ENCODE results near the gene SYK.

The SYK gene

DNA sequence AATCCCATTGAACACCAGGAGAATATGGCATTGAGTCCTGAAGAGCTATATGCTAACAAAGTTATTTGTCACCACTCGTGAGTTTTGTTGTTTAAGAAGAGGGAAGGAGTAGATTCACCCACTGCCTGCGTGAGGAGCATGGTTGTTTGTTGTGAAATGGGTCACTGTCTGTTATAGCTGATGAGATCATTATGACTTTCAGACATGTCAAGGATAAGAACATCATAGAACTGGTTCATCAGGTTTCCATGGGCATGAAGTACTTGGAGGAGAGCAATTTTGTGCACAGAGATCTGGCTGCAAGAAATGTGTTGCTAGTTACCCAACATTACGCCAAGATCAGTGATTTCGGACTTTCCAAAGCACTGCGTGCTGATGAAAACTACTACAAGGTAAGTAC is 76.9 kb downstream of the SYK start:
- Histone ChIP-seq H2AK5ac (ENCODE audit: low read length) (no peak overlapping the region), H3K79me2 (ENCODE audit: control insufficient read depth, insufficient read depth, low read length, poor library complexity) (no peaks in the 10 kb centered on the region), H3K14ac (ENCODE audit: low read length) (no peak overlapping the region), H3K4me3 (ENCODE audit: low read depth, low read length) (no peak overlapping the region), H3K23ac (ENCODE audit: low read length) (no peak overlapping the region), H3K18ac (ENCODE audit: low read length) (no peak overlapping the region), H3K4ac (ENCODE audit: low read depth, low read length) (no peak overlapping the region), H3K9ac (ENCODE audit: low read length) (no peak overlapping the region), H2AFZ (ENCODE audit: insufficient read depth, low read length, poor library complexity) (no peak overlapping the region), H4K12ac (ENCODE audit: low read depth, low read length) (no peak overlapping the region), H2BK12ac (ENCODE audit: low read length) (no peak overlapping the region), H3K27ac (ENCODE audit: low read depth, low read length) (no peak overlapping the region), H3K4me1 (ENCODE audit: control insufficient read depth in 1 of 2, insufficient read depth in 2 of 2, low read length in 2 of 2) (peaks cover 3 to 6% of the 10 kb centered on the region in 2 experiments), H2BK5ac (ENCODE audit: low read depth, low read length, poor library complexity) (no peak overlapping the region), H3K36me3 (ENCODE audit: control insufficient read depth in 1 of 2, insufficient read depth in 2 of 2, low read length in 2 of 2) (no peaks in the 10 kb centered on the region), H3K4me2 (ENCODE audit: low read length) (no peak overlapping the region), H3K9me3 (ENCODE audit: insufficient read depth, low read depth, low read length) (peaks cover 8% of the 10 kb centered on the region), H4K8ac (ENCODE audit: low read depth, low read length) (no peak overlapping the region), H3K79me1 (ENCODE audit: low read length) (no peaks in the 10 kb centered on the region), H4K91ac (ENCODE audit: low read depth, low read length) (no peak overlapping the region), H3K27me3 (ENCODE audit: insufficient read depth, low read length) (no peaks in the 10 kb centered on the region), H2BK120ac (ENCODE audit: insufficient read depth, low read length, poor library complexity) (no peak overlapping the region)
- no CpG with 5 or more reads among the region's 5 CpGs for WGBS (ENCODE audit: extremely low coverage, insufficient coverage, insufficient read length)
- DNase-seq = peak; percentile 84 to 95

DNA sequence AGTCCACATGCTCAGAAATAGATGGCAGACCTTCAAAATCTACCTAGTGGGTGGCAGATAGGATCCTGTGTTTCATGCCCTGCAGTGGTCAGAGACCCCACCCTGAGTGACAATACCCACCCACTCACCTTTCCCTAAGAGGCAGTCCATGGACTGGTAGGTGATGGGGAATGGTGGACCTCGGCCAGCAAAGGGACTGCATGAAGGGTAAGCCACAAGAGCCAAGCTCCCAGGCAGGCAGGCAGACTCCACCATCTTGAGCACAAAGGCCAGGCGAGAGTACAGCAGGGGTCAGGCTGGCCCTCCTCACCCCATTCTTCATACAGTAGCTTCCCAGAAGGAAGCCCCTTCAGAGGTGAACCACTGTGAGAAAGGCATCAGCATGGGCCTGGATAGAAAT is 78.4 kb downstream of the SYK start:
- Histone ChIP-seq H3K79me1 (ENCODE audit: low read length) (no peaks in the 10 kb centered on the region), H3K18ac (ENCODE audit: low read length) (no peak overlapping the region), H3K27ac (ENCODE audit: low read depth, low read length) (no peak overlapping the region), H3K4me3 (ENCODE audit: low read depth, low read length) (no peak overlapping the region), H4K91ac (ENCODE audit: low read depth, low read length) (no peak overlapping the region), H3K4me2 (ENCODE audit: low read length) (no peak overlapping the region), H4K12ac (ENCODE audit: low read depth, low read length) (no peak overlapping the region), H3K9me3 (ENCODE audit: insufficient read depth, low read depth, low read length) (peaks cover 9% of the 10 kb centered on the region), H3K14ac (ENCODE audit: low read length) (no peak overlapping the region), H3K4me1 (ENCODE audit: control insufficient read depth in 1 of 2, insufficient read depth in 2 of 2, low read length in 2 of 2) (peaks cover 3 to 6% of the 10 kb centered on the region in 2 experiments), H3K4ac (ENCODE audit: low read depth, low read length) (no peak overlapping the region), H3K23ac (ENCODE audit: low read length) (no peak overlapping the region), H4K8ac (ENCODE audit: low read depth, low read length) (no peak overlapping the region), H2BK5ac (ENCODE audit: low read depth, low read length, poor library complexity) (no peak overlapping the region), H2AFZ (ENCODE audit: insufficient read depth, low read length, poor library complexity) (no peak overlapping the region), H3K27me3 (ENCODE audit: insufficient read depth, low read length) (no peaks in the 10 kb centered on the region), H2BK12ac (ENCODE audit: low read length) (no peak overlapping the region), H2AK5ac (ENCODE audit: low read length) (no peak overlapping the region), H2BK120ac (ENCODE audit: insufficient read depth, low read length, poor library complexity) (no peak overlapping the region), H3K36me3 (ENCODE audit: control insufficient read depth in 1 of 2, insufficient read depth in 2 of 2, low read length in 2 of 2) (no peaks in the 10 kb centered on the region), H3K79me2 (ENCODE audit: control insufficient read depth, insufficient read depth, low read length, poor library complexity) (no peaks in the 10 kb centered on the region), H3K9ac (ENCODE audit: low read length) (no peak overlapping the region)
- no CpG with 5 or more reads among the region's 2 CpGs for WGBS (ENCODE audit: extremely low coverage, insufficient coverage, insufficient read length)
- no peak for DNase-seq

DNA sequence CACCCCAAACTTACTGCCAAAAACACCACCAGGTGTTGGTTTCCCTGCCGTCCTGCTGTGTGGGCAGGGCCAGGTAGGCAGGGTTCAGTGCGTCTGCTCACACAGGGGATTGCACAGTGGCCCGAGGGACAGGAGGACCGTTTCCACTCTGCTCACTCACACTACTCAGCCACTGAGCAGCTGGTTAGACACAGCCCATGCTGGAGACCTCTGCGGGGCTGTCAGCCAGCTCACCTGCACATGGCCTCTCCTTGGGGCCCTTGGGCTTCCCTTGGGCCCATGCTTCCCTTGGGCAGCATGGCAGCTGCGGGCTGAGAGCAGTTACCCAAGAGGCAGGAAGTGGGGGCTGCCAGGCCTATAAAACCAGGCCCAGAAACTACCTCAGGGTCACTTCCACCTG is 79.0 kb downstream of the SYK start:
- no peaks in the 10 kb centered on the region for H3K79me2 ChIP-seq (ENCODE audit: control insufficient read depth, insufficient read depth, low read length, poor library complexity)
- peaks cover 3 to 6% of the 10 kb centered on the region in 2 experiments for H3K4me1 ChIP-seq (ENCODE audit: control insufficient read depth in 1 of 2, insufficient read depth in 2 of 2, low read length in 2 of 2)
- H3K4me2 ChIP-seq (ENCODE audit: low read length) = no peak overlapping the region
- no peak overlapping the region for H3K4ac ChIP-seq (ENCODE audit: low read depth, low read length)
- no peak for DNase-seq
- no peak overlapping the region for H2BK5ac ChIP-seq (ENCODE audit: low read depth, low read length, poor library complexity)
- no peak overlapping the region for H3K18ac ChIP-seq (ENCODE audit: low read length)
- H2BK120ac ChIP-seq (ENCODE audit: insufficient read depth, low read length, poor library complexity) = no peak overlapping the region
- no peak overlapping the region for H4K12ac ChIP-seq (ENCODE audit: low read depth, low read length)
- H2BK12ac ChIP-seq (ENCODE audit: low read length) = no peak overlapping the region
- no peak overlapping the region for H3K27ac ChIP-seq (ENCODE audit: low read depth, low read length)
- H3K36me3 ChIP-seq (ENCODE audit: control insufficient read depth in 1 of 2, insufficient read depth in 2 of 2, low read length in 2 of 2) = no peaks in the 10 kb centered on the region
- no CpG with 5 or more reads among the region's 6 CpGs for WGBS (ENCODE audit: extremely low coverage, insufficient coverage, insufficient read length)
- H2AFZ ChIP-seq (ENCODE audit: insufficient read depth, low read length, poor library complexity) = no peak overlapping the region
- no peak overlapping the region for H4K8ac ChIP-seq (ENCODE audit: low read depth, low read length)
- no peak overlapping the region for H4K91ac ChIP-seq (ENCODE audit: low read depth, low read length)
- no peaks in the 10 kb centered on the region for H3K27me3 ChIP-seq (ENCODE audit: insufficient read depth, low read length)
- H3K9me3 ChIP-seq (ENCODE audit: insufficient read depth, low read depth, low read length) = peaks cover 9% of the 10 kb centered on the region
- no peak overlapping the region for H3K9ac ChIP-seq (ENCODE audit: low read length)
- no peaks in the 10 kb centered on the region for H3K79me1 ChIP-seq (ENCODE audit: low read length)
- H3K23ac ChIP-seq (ENCODE audit: low read length) = no peak overlapping the region
- no peak overlapping the region for H3K4me3 ChIP-seq (ENCODE audit: low read depth, low read length)
- H3K14ac ChIP-seq (ENCODE audit: low read length) = no peak overlapping the region
- no peak overlapping the region for H2AK5ac ChIP-seq (ENCODE audit: low read length)

DNA sequence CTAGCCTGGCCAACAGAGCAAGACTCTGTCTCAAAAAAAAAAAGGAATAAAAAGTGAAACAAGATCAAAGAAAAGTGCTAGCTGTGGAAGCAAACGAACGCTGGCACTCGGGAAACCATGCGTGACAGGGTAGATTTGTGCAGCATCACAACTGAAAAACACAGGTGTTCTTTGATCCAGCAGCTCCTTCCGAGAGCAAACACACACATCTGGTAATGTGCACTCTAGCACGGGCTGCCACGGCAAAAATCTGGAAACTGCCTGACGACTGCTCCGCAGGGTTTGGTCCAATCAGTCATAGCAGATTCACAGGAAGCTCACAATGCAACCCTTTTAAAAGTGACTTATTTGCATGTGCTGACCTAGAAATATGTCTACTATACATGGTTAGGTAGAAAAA is 80.0 kb downstream of the SYK start:
- no peak overlapping the region for H2BK120ac ChIP-seq (ENCODE audit: insufficient read depth, low read length, poor library complexity)
- H3K4me3 ChIP-seq (ENCODE audit: low read depth, low read length) = no peak overlapping the region
- no peaks in the 10 kb centered on the region for H3K79me1 ChIP-seq (ENCODE audit: low read length)
- no peak overlapping the region for H3K4me2 ChIP-seq (ENCODE audit: low read length)
- no peak overlapping the region for H3K27ac ChIP-seq (ENCODE audit: low read depth, low read length)
- peaks cover 9% of the 10 kb centered on the region for H3K9me3 ChIP-seq (ENCODE audit: insufficient read depth, low read depth, low read length)
- no peak overlapping the region for H2AK5ac ChIP-seq (ENCODE audit: low read length)
- no peak overlapping the region for H4K8ac ChIP-seq (ENCODE audit: low read depth, low read length)
- H3K36me3 ChIP-seq (ENCODE audit: control insufficient read depth in 1 of 2, insufficient read depth in 2 of 2, low read length in 2 of 2) = no peaks in the 10 kb centered on the region
- no peak overlapping the region for H4K91ac ChIP-seq (ENCODE audit: low read depth, low read length)
- no peak for DNase-seq
- H3K23ac ChIP-seq (ENCODE audit: low read length) = no peak overlapping the region
- no peak overlapping the region for H2BK5ac ChIP-seq (ENCODE audit: low read depth, low read length, poor library complexity)
- H2AFZ ChIP-seq (ENCODE audit: insufficient read depth, low read length, poor library complexity) = no peak overlapping the region
- no peak overlapping the region for H3K9ac ChIP-seq (ENCODE audit: low read length)
- WGBS (ENCODE audit: extremely low coverage, insufficient coverage, insufficient read length) = no CpG with 5 or more reads among the region's 9 CpGs
- H4K12ac ChIP-seq (ENCODE audit: low read depth, low read length) = no peak overlapping the region
- H3K18ac ChIP-seq (ENCODE audit: low read length) = no peak overlapping the region
- H3K4ac ChIP-seq (ENCODE audit: low read depth, low read length) = no peak overlapping the region
- peaks cover 3 to 6% of the 10 kb centered on the region in 2 experiments for H3K4me1 ChIP-seq (ENCODE audit: control insufficient read depth in 1 of 2, insufficient read depth in 2 of 2, low read length in 2 of 2)
- H3K27me3 ChIP-seq (ENCODE audit: insufficient read depth, low read length) = no peaks in the 10 kb centered on the region
- H2BK12ac ChIP-seq (ENCODE audit: low read length) = no peak overlapping the region
- no peak overlapping the region for H3K14ac ChIP-seq (ENCODE audit: low read length)
- H3K79me2 ChIP-seq (ENCODE audit: control insufficient read depth, insufficient read depth, low read length, poor library complexity) = no peaks in the 10 kb centered on the region
